Adipocyte (in vitro differentiated cells): ENCODE data around the gene SHC2.

Experiments
- DNase-seq: peaks from one replicate; pipeline ENCODE4 v3.0.0-alpha.2; 2015; ENCODE audit warnings: low read depth
- H3K27me3 ChIP-seq: replicated peaks from 2 replicates; pipeline ENCODE4 v1.7.0; 2013; ENCODE audit warnings: mild to moderate bottlenecking, low read length, moderate library complexity; ENCODE audit not compliant: control insufficient read depth, insufficient read depth
- H3K36me3 ChIP-seq: 2 replicates; pipeline ENCODE4 v1.7.0; 2013; ENCODE audit warnings: low read length, mild to moderate bottlenecking, moderate library complexity; ENCODE audit not compliant: control insufficient read depth, insufficient read depth, severe bottlenecking
- H3K4me1 ChIP-seq: 2 replicates; pipeline ENCODE4 v1.7.0; 2013; ENCODE audit warnings: mild to moderate bottlenecking, low read length, moderate library complexity; ENCODE audit not compliant: control insufficient read depth, insufficient read depth
- H3K4me3 ChIP-seq: 2 replicates; pipeline ENCODE4 v1.7.0; 2013; ENCODE audit warnings: mild to moderate bottlenecking, low read length, moderate library complexity
- H3K9ac ChIP-seq: 2 replicates; pipeline ENCODE4 v1.7.0; 2013; ENCODE audit warnings: mild to moderate bottlenecking, low read length, moderate library complexity
- H3K9me3 ChIP-seq: 2 replicates; pipeline ENCODE4 v1.7.0; 2013; ENCODE audit warnings: mild to moderate bottlenecking, low read length, moderate library complexity; ENCODE audit not compliant: control insufficient read depth

SHC2 gene

DNA sequence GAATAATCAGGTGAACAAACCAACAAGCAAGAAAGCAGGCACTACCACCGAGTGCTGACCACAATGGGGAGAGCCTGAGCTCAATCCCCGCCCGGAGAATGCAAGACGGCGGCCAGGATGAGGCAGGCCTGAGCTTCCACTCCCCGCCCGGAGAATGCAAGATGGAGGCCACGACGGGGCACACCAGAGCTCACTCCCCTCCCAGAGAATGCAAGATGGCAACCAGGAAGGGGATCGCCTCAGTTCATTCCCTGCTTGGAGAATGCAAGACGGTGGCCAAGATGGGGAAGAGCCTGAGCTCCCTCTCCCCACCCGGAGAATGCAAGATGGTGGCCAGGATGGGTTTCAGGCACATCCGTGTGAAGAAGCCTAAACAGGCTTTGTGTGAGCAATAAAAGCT, 91.6 kb downstream of the SHC2 start:
- Histone ChIP-seq H3K36me3 (no peaks in the 10 kb centered on the region), H3K9me3 (peaks cover 5% of the 10 kb centered on the region), H3K9ac (no peak overlapping the region), H3K4me3 (no peak overlapping the region), H3K4me1 (no peaks in the 10 kb centered on the region), H3K27me3 (peaks cover 78% of the 10 kb centered on the region)
- DNase-seq, result no peak

DNA sequence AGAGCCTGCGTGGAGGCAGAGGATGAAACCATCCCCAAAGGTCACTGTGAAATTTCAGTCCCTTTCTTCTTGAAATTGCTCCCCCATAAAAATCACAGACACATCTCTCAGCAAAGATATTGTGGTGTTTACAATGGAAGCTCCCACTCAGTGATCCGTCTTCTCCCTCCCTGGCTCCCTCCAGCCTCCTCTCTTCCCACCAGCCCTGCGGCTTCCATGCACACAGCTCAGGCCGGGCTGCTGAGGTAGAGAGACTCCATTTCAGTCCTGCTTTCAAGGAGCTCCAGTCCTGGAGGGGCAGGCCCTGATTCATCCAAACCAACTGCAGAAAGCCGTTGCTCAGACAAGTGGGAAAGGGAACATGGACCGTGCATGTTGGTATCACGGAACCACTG, 92.2 kb downstream of the SHC2 start:
- Histone ChIP-seq H3K9me3 (peaks cover 5% of the 10 kb centered on the region), H3K9ac (no peak overlapping the region), H3K36me3 (no peaks in the 10 kb centered on the region), H3K27me3 (peaks cover 72% of the 10 kb centered on the region), H3K4me1 (no peaks in the 10 kb centered on the region), H3K4me3 (no peak overlapping the region)
- DNase-seq, result no peak

DNA sequence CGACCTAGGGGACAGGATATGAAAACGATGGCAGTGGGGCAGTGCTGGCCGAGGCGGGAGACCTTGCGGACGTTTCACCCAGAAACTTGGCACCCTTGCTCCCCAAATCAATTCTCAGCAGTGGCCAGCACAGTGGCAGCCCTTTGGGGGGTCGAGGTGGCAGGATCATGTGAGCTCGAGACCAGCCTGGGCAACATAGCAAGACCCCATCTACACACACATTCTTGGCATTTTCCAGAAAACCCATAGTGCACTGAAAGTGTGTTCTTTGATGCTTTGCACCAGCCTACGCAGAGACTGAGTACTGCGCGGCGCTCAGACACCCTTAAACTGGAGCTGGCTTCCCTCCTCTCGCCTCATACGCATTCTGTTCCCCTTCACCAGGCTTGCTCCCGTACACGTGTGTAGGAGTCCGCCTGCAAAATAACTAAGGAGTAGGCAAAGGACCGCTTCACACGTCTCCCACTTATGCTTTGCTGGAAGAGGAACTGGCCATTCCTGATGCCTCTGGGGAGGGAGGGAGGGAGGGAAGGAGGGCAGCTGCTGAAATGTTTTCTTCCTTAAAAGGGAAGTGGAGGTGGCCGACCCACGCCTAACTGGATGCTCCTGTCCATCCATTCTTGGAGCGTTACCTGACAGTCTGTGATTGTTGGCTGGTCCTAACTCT, 92.7 kb downstream of the SHC2 start:
- Histone ChIP-seq H3K4me3 (no peak overlapping the region), H3K4me1 (no peaks in the 10 kb centered on the region), H3K9ac (no peak overlapping the region), H3K27me3 (peaks cover 67% of the 10 kb centered on the region), H3K9me3 (peaks cover 5% of the 10 kb centered on the region), H3K36me3 (no peaks in the 10 kb centered on the region)
- DNase-seq, result no peak

DNA sequence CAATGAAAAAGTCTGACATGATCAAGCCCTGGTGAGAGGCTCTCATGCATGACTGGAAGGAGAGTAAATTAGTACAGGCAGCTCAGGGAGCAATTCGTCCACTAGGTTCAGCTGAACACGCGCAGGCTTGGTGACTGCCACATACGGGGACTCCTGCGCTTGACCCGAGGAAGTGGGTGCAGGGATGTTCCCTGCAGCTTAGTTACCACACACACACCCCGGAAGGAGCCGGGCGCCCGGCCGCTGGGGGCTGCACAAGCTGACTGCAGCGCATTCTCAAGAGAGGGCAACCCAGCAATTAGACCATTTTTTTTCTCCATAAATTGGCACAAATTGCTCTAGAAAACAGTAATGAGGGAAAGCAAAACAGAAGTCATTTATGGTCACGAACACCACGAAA, 93.3 kb downstream of the SHC2 start:
- Histone ChIP-seq H3K4me1 (no peaks in the 10 kb centered on the region), H3K36me3 (no peaks in the 10 kb centered on the region), H3K27me3 (peaks cover 62% of the 10 kb centered on the region), H3K9me3 (peaks cover 5% of the 10 kb centered on the region), H3K4me3 (no peak overlapping the region), H3K9ac (no peak overlapping the region)
- no peak for DNase-seq

GRCh38 chr19:366951-367350, 93.9 kb downstream of the SHC2 start:
- DNase-seq, result no peak
- Histone ChIP-seq H3K36me3 (no peaks in the 10 kb centered on the region), H3K4me3 (no peak overlapping the region), H3K27me3 (peaks cover 61% of the 10 kb centered on the region), H3K9ac (no peak overlapping the region), H3K4me1 (no peaks in the 10 kb centered on the region), H3K9me3 (peaks cover 5% of the 10 kb centered on the region)
